ENCODE measurements around the gene DYNC2I2. TPM values are rescaled to one million over a fixed set of nuclear protein-coding genes. Genes with fewer than 3 reads are reported as not detected.
A peak's percentile ranks its signal among the peaks of the same experiment; 100 is the strongest.

The DYNC2I2 gene
- total RNA-seq, 1 donor from 2014 or later: 29.6 TPM

GRCh38 chr9:128626181-128626580, 30.5 kb downstream of the DYNC2I2 start:
- intact Hi-C loops (cut with DNase I): no loop called here

GRCh38 chr9:128625391-128626146, 31.1 kb downstream of the DYNC2I2 start:
- intact Hi-C loops (cut with DNase I): no loop called here
- DNase-seq (ENCODE audit: low spot score): no peak

More at GRCh38 chr9:128626181-128626580, 30.5 kb downstream of the DYNC2I2 start:
- DNase-seq (ENCODE audit: low spot score): no peak

GRCh38 chr9:128624566-128624965, 32.1 kb downstream of the DYNC2I2 start:
- no peak for DNase-seq (ENCODE audit: low spot score)
- intact Hi-C loops (cut with DNase I): no loop called here

GRCh38 chr9:128621730-128622455, 34.8 kb downstream of the DYNC2I2 start:
- intact Hi-C loops (cut with DNase I): no loop called here
- no peak for DNase-seq (ENCODE audit: low spot score)

- no peak for DNase-seq (ENCODE audit: low spot score)
- intact Hi-C loops (cut with DNase I): no loop called here
Measured at GRCh38 chr9:128619779-128620178, 36.9 kb downstream of the DYNC2I2 start.

- no peak for DNase-seq (ENCODE audit: low spot score)
- intact Hi-C loops (cut with DNase I): no loop called here
Measured at GRCh38 chr9:128619127-128619526, 37.5 kb downstream of the DYNC2I2 start.

GRCh38 chr9:128617943-128618342, 38.7 kb downstream of the DYNC2I2 start:
- intact Hi-C loops (cut with DNase I): no loop called here
- no peak for DNase-seq (ENCODE audit: low spot score)

GRCh38 chr9:128615571-128615970, 41.1 kb downstream of the DYNC2I2 start:
- no peak for DNase-seq (ENCODE audit: low spot score)
- intact Hi-C loops (cut with DNase I): no loop called here

GRCh38 chr9:128614728-128615127, 41.9 kb downstream of the DYNC2I2 start:
- DNase-seq (ENCODE audit: low spot score): no peak
- intact Hi-C loops (cut with DNase I): no loop called here

- no peak for DNase-seq (ENCODE audit: low spot score)
- intact Hi-C loops (cut with DNase I): no loop called here
Measured at GRCh38 chr9:128611600-128612394, 44.9 kb downstream of the DYNC2I2 start.

GRCh38 chr9:128610897-128611296, 45.8 kb downstream of the DYNC2I2 start:
- no peak for DNase-seq (ENCODE audit: low spot score)
- intact Hi-C loops (cut with DNase I): no loop called here

- peak; percentile 82 for DNase-seq (ENCODE audit: low spot score)
- intact Hi-C loops (cut with DNase I): no loop called here
Measured at GRCh38 chr9:128607642-128608350, 48.9 kb downstream of the DYNC2I2 start.

- DNase-seq (ENCODE audit: low spot score): no peak
- intact Hi-C loops (cut with DNase I): no loop called here
Measured at GRCh38 chr9:128603697-128604096, 53.0 kb downstream of the DYNC2I2 start.

GRCh38 chr9:128600099-128600498, 56.5 kb downstream of the DYNC2I2 start:
- no peak for DNase-seq (ENCODE audit: low spot score)
- intact Hi-C loops (cut with DNase I): no loop called here

GRCh38 chr9:128595471-128595870, 61.2 kb downstream of the DYNC2I2 start:
- intact Hi-C loops (cut with DNase I): no loop called here
- DNase-seq (ENCODE audit: low spot score): no peak

GRCh38 chr9:128593856-128594255, 62.8 kb downstream of the DYNC2I2 start:
- DNase-seq (ENCODE audit: low spot score): no peak
- intact Hi-C loops (cut with DNase I): no loop called here

GRCh38 chr9:128593039-128593438, 63.6 kb downstream of the DYNC2I2 start:
- no peak for DNase-seq (ENCODE audit: low spot score)
- intact Hi-C loops (cut with DNase I): no loop called here

- DNase-seq (ENCODE audit: low spot score): no peak
- intact Hi-C loops (cut with DNase I): no loop called here
Measured at GRCh38 chr9:128588581-128589233, 67.9 kb downstream of the DYNC2I2 start.

- intact Hi-C loops (cut with DNase I): no loop called here
- no peak for DNase-seq (ENCODE audit: low spot score)
Measured at GRCh38 chr9:128587453-128587852, 69.2 kb downstream of the DYNC2I2 start.

All from cardiac septum (tissue), 1 donor.